Right cardiac atrium (tissue), 5 donors: ENCODE results near the gene TNFSF11. TPM values are rescaled to one million over a fixed set of nuclear protein-coding genes. Genes with fewer than 3 reads are reported as not detected.

Experiments used
- ATAC-seq, 2 donors: fragments of 200-7000 bp; cut with Tn5 transposase; one replicate each; pipeline versions ENCODE4 v1.8.0 to v1.9.1; 2020; ENCODE audit warnings: moderate library complexity in 2 of 2, mild to moderate bottlenecking in 1 of 2
- DNase-seq, 3 donors: peaks; one replicate each; pipeline ENCODE4 v3.0.0-alpha.2; 2020
- H3K27ac ChIP-seq: one replicate; pipeline ENCODE4 v1.5.1; 2013; ENCODE audit warnings: mild to moderate bottlenecking, low read length, control low read depth, moderate library complexity
- H3K27me3 ChIP-seq: one replicate; pipeline ENCODE4 v1.6.1; 2013; ENCODE audit not compliant: control insufficient read depth, insufficient read depth
- H3K4me1 ChIP-seq: one replicate; pipeline ENCODE4 v1.6.1; 2013; ENCODE audit warnings: low read length; ENCODE audit not compliant: control insufficient read depth, insufficient read depth
- H3K4me3 ChIP-seq: one replicate; pipeline ENCODE4 v1.5.1; 2013; ENCODE audit warnings: low read length, control low read depth
- H3K9me3 ChIP-seq: one replicate; pipeline ENCODE4 v1.6.1; 2013; ENCODE audit warnings: low read length; ENCODE audit not compliant: control insufficient read depth
- WGBS: extraction: QIAGEN DNeasy Blood & Tissue Kit; methylation state at CpG from one replicate; pipeline ENCODE4 v1.1.7; 2013; 5-methylcytosine and 5-hydroxymethylcytosine counted together
- intact Hi-C, 4 donors: fragments of 100-400 bp; cut with DNase I; formaldehyde crosslinking; loops; one replicate each; pipeline versions ENCODE4 v1.11.0 to v1.14.0; 2022 to 2023
- polyA plus RNA-seq: library from polyadenylated mRNA; stranded (reverse); fragments of 200-250 nt; gene quantifications from one replicate; pipeline ENCODE4 v1.2.3, GENCODE V29; 2013
- total RNA-seq, 4 donors: library from RNA; stranded (reverse); fragmentation: NEBNext Ultra II Directional; extraction: Animal tissue kit (Norgen Biotek cat#: 25700); gene quantifications; one replicate each; pipeline ENCODE4 v1.2.1, GENCODE V29; 2021
- donor health status: healthy with polysubstance abuse.
- donor health status: DM: no; HTN: yes; CAD: no.
- donor health status: DM: no; HTN: no; CAD: no.
- donor health status: DM: no; HTN: yes; CAD: no; lungs with severe emphysema.
- donor health status: DM: yes; HTN: yes; CAD: no.

TNFSF11 gene
- total and polyA plus RNA-seq, 5 donors = 0.29 TPM; not detected in 4

DNA sequence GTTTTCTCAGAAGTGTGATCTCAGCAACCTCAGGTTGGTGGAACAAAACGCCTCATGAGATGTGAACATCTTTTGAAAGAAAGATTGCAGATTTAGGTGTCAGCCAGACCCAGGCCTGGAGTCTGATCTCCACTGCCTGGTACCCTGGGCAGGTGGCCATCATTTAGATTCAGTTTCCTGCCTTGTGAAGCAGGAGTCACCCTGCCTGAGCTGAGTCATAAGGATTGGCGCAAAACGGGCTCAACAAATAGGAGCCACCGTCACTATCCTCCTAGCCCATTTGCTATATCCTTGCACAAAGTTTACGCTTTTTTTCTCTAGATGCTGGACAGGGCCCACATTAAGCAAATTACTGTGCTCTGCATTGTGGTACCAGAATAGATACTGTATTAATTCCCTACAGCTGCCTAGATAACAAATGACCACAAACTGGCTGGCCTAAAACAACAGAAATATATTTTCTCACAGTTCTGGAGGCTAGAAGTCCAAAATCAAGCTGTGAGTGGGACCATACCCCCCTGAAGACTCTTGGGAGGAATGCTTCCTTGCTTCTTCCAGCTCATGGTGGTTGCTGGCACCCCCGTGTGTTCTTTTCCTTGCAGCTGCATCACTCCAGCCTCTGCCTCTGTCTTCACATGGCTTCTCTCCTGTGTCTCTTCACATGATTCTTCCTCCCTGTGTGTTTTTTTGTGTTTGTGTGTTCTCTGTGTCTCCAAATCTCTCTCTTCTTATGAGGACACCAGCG is 38.2 kb downstream of the TNFSF11 start:
- Histone ChIP-seq H3K27me3 (no peaks in the 10 kb centered on the region), H3K4me1 (no peaks in the 10 kb centered on the region), H3K4me3 (no peak overlapping the region), H3K9me3 (no peaks in the 10 kb centered on the region), H3K27ac (no peak overlapping the region)
- WGBS = 75% methylated on average over 7 of the region's 7 CpGs
- no peak for ATAC-seq
- DNase-seq = no peak
- intact Hi-C loops = no loop called here

- Histone ChIP-seq H3K9me3 (no peaks in the 10 kb centered on the region), H3K27me3 (no peaks in the 10 kb centered on the region), H3K4me1 (no peaks in the 10 kb centered on the region), H3K4me3 (no peak overlapping the region), H3K27ac (no peak overlapping the region)
- 66% methylated on average over 3 of the region's 3 CpGs for WGBS
- DNase-seq (no peak), ATAC-seq (no peak)
- intact Hi-C loops = no loop called here
Observed at GRCh38 chr13:42614436-42615035, 40.6 kb downstream of the TNFSF11 start.

DNA sequence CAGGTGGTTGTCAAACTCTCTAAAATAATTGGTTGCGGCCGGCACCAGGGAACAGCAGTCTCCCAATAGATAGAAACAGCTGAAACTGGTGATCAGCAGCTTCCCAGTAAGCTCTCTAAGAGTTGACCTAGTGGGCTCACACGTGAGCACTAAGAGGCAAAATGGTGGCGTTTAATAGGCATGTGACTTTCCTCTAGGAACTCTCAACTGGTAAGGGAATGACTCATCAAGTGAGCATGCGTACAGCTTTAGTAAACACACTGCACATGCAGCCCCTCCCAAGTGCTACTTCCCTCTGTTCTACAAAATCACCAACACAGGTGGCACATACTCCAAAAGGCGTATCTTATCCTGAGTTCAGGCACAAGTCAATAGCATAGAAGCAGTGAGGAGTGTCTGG is 41.7 kb downstream of the TNFSF11 start:
- Histone ChIP-seq H3K4me1 (no peaks in the 10 kb centered on the region), H3K9me3 (no peaks in the 10 kb centered on the region), H3K4me3 (no peak overlapping the region), H3K27ac (no peak overlapping the region), H3K27me3 (no peaks in the 10 kb centered on the region)
- 85% methylated on average over 6 of the region's 6 CpGs for WGBS
- intact Hi-C loops = no loop called here
- ATAC-seq (no peak), DNase-seq (no peak)

- no peak overlapping the region for H3K4me3 ChIP-seq
- WGBS = 56% methylated on average over 3 of the region's 3 CpGs
- H3K27ac ChIP-seq = no peak overlapping the region
- ATAC-seq = no peak
- no peaks in the 10 kb centered on the region for H3K9me3 ChIP-seq
- intact Hi-C loops = no loop called here
- no peak for DNase-seq
- H3K27me3 ChIP-seq = no peaks in the 10 kb centered on the region
- no peaks in the 10 kb centered on the region for H3K4me1 ChIP-seq
Observed at GRCh38 chr13:42617221-42617620, 43.3 kb downstream of the TNFSF11 start.

- intact Hi-C loops = no loop called here
- H3K27me3 ChIP-seq = no peaks in the 10 kb centered on the region
- H3K9me3 ChIP-seq = no peaks in the 10 kb centered on the region
- WGBS = 36% methylated on average over 2 of the region's 2 CpGs
- H3K27ac ChIP-seq = no peak overlapping the region
- H3K4me1 ChIP-seq = no peaks in the 10 kb centered on the region
- DNase-seq = no peak
- no peak for ATAC-seq
- H3K4me3 ChIP-seq = no peak overlapping the region
Observed at GRCh38 chr13:42623916-42624315, 50.0 kb downstream of the TNFSF11 start.

DNA sequence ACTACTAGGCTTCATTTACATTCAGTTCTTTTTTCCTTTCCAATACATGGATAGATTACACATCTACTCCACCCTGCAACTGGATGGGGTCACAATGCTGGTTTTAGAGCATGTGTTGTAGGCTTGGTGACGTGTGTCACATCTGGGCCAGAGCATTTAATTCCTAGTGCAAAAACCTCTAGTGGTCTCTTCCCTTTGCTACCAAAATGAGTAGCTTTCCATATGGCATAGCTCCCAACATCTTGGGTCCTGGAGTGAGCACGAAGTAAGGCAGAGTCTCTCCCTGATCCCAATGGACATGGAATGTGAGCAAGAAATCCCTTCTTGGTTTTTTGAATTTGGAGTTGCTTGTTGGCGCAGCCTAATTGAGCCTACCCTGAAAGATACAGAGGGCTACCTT is 51.7 kb downstream of the TNFSF11 start:
- Histone ChIP-seq H3K27ac (no peak overlapping the region), H3K4me3 (no peak overlapping the region), H3K4me1 (no peaks in the 10 kb centered on the region), H3K9me3 (no peaks in the 10 kb centered on the region), H3K27me3 (no peaks in the 10 kb centered on the region)
- 89% methylated on average over 3 of the region's 3 CpGs for WGBS
- no peak for DNase-seq
- intact Hi-C loops = no loop called here
- ATAC-seq = no peak

- no peaks in the 10 kb centered on the region for H3K27me3 ChIP-seq
- intact Hi-C loops = no loop called here
- WGBS = 88% methylated on average over 5 of the region's 5 CpGs
- H3K27ac ChIP-seq = no peak overlapping the region
- H3K9me3 ChIP-seq = no peaks in the 10 kb centered on the region
- no peaks in the 10 kb centered on the region for H3K4me1 ChIP-seq
- H3K4me3 ChIP-seq = no peak overlapping the region
- DNase-seq = no peak
- ATAC-seq = no peak
Observed at GRCh38 chr13:42626176-42626860, 52.4 kb downstream of the TNFSF11 start.

DNA sequence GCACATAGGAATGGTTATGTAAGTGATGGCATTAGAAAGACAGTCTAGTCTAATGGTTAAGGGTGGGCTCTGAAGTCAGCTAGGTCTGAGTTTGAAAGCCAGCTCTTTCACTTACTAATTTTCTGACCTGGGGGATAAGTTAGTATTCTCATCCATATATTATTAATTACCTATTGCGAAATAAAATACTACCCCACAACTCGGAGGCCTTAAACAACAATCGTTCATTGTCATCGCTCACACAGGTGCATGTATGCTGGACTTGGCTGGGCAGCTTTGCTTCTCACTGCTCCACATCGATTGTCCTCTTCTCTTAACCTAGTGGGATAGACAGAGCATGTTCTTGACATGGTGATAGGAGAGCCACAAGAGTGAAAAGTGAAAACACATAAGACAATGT is 54.7 kb downstream of the TNFSF11 start:
- no peak overlapping the region for H3K27ac ChIP-seq
- DNase-seq (no peak), ATAC-seq (no peak)
- no peaks in the 10 kb centered on the region for H3K27me3 ChIP-seq
- H3K4me3 ChIP-seq = no peak overlapping the region
- 90% methylated on average over 5 of the region's 5 CpGs for WGBS
- H3K4me1 ChIP-seq = no peaks in the 10 kb centered on the region
- intact Hi-C loops = no loop called here
- H3K9me3 ChIP-seq = no peaks in the 10 kb centered on the region

GRCh38 chr13:42631181-42631580 is 57.2 kb downstream of the TNFSF11 start:
- WGBS = 36% methylated on average over 1 of the region's 1 CpG
- Histone ChIP-seq H3K4me3 (no peak overlapping the region), H3K4me1 (no peaks in the 10 kb centered on the region), H3K27me3 (no peaks in the 10 kb centered on the region), H3K27ac (no peak overlapping the region), H3K9me3 (no peaks in the 10 kb centered on the region)
- DNase-seq (no peak), ATAC-seq (no peak)
- intact Hi-C loops = no loop called here

GRCh38 chr13:42633495-42633894 is 59.5 kb downstream of the TNFSF11 start:
- no peaks in the 10 kb centered on the region for H3K4me1 ChIP-seq
- no peak overlapping the region for H3K4me3 ChIP-seq
- H3K27ac ChIP-seq = no peak overlapping the region
- intact Hi-C loops = no loop called here
- H3K9me3 ChIP-seq = no peaks in the 10 kb centered on the region
- DNase-seq (no peak), ATAC-seq (no peak)
- H3K27me3 ChIP-seq = no peaks in the 10 kb centered on the region

DNA sequence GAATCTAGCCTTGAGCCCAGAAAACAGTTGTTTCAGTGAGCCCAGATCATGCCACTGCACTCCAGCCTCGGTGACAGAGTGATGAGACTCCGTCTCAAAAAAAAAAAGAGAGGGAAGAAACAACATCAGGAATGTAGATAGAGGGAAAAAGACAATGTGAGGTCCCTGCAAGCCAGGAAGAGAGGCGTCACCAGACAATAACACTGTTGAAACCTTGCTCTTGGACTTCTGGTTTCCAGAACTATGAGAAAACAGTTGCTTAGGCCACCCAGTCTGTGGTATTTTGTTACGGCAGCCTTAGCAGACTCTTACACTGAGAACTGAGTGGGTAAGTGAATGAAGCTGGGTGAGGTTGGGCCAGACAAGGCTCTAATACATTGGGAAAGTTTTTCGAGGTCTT is 64.1 kb downstream of the TNFSF11 start:
- no peaks in the 10 kb centered on the region for H3K27me3 ChIP-seq
- H3K4me1 ChIP-seq = no peaks in the 10 kb centered on the region
- ATAC-seq (no peak), DNase-seq (no peak)
- WGBS = 73% methylated on average over 5 of the region's 5 CpGs
- no peaks in the 10 kb centered on the region for H3K9me3 ChIP-seq
- no peak overlapping the region for H3K27ac ChIP-seq
- intact Hi-C loops = no loop called here
- H3K4me3 ChIP-seq = no peak overlapping the region
